ENCODE data around the gene PNMA8A. TPM values are rescaled to one million over a fixed set of nuclear protein-coding genes. Genes with fewer than 3 reads are reported as not detected.

The PNMA8A gene, protein sequence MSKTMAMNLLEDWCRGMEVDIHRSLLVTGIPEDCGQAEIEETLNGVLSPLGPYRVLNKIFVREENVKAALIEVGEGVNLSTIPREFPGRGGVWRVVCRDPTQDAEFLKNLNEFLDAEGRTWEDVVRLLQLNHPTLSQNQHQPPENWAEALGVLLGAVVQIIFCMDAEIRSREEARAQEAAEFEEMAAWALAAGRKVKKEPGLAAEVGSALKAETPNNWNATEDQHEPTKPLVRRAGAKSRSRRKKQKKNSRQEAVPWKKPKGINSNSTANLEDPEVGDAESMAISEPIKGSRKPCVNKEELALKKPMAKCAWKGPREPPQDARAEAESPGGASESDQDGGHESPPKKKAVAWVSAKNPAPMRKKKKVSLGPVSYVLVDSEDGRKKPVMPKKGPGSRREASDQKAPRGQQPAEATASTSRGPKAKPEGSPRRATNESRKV
- total RNA-seq (2013; cell fraction: nucleolus; rRNA removed), result 2.0 and 2.1 TPM in 2 replicates
- total RNA-seq (2014; rRNA removed) (0.28 and 0.98 TPM in 2 replicates), total RNA-seq (2014; rRNA removed; fragmentation: Illumina TruSeq; extraction: Trizol) (0.22 and 0.23 TPM in 2 replicates), total RNA-seq (2021) (0.26 and 0.88 TPM in 2 replicates), polyA plus RNA-seq (2011; rRNA removed) (0.15 and 0.17 TPM in 2 replicates), polyA plus RNA-seq (2014; fragmentation: Illumina TruSeq; extraction: Trizol) (0.08 and 0.18 TPM in 2 replicates), polyA plus RNA-seq (2014; fragmentation: Nextera tagmentation; extraction: Ambion mirVana) (under 1 TPM; 0.02 to 0.05 TPM), polyA plus RNA-seq (2014; rRNA removed) (0.05 and 0.19 TPM in 2 replicates), polyA plus RNA-seq (2016; fragmentation: Nextera tagmentation; extraction: Ambion mirVana) (under 1 TPM; 0.10 to 0.15 TPM), polyA minus RNA-seq (2011; rRNA and poly(A)+ RNA removed) (0.05 TPM in 1 of 2 replicates, not detected in the other), Bru-seq, nascent RNA (percentile 40 among the genes with signal in this experiment), BruChase-seq, experiment 1, labeled RNA remaining after a 6-hour chase (percentile 43 among the genes with signal in this experiment), BruChase-seq, experiment 2, labeled RNA remaining after a 2-hour chase (percentile 44 among the genes with signal in this experiment)
- polyA plus RNA-seq (2011; ENCODE audit: low read depth), result 0.34 TPM
- 0.08 and 0.46 TPM in 2 replicates for polyA plus RNA-seq (2011; cell fraction: cytosol; rRNA removed)
- 0.04 TPM in 1 of 2 replicates, not detected in the other for polyA plus RNA-seq (2011; cell fraction: nucleus; rRNA removed)
- polyA plus RNA-seq (2012), result 0.51 and 0.66 TPM in 2 replicates
- not detected in 2 replicates for polyA minus RNA-seq (2011; cell fraction: cytosol; rRNA and poly(A)+ RNA removed)
- 0.10 TPM in 1 of 2 replicates, not detected in the other for polyA minus RNA-seq (2011; cell fraction: nucleus; rRNA and poly(A)+ RNA removed)
- long read RNA-seq, experiment 1, result 0 reads
- long read RNA-seq, experiment 2, result 0 reads

DNA sequence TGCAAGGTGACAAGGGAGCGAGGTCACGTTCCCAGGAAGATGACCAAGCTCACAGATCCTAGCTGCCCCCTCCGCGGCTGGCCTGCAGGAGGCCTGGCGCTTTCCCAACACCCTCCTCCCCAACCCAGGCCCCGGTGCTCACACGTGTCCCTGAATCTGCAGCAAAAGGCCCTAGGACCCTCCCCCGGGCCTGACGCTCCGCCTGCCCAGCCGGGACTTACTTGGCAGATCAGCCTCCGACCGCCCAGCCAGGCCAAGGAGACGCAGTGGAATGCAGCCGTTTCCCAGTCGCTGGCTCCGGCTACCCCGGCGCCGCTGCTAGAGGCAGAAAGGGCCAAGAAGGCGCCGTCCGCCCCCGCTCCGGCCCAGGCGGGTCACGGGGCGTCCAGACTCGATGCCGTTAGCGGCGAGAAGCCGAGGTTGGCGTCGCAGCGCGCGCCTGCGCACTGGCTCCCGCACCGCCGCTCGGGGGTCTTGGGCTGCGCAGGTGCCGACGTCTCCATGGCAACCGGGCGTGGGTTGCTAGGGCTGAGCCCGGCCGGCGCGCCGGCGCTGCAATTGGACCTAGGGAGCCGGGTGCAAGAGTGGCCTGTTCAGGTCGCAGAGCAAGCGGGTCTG is at the start of gene PNMA8A:
Gene PNMA8A (minus strand): TSS at position 448 of the 618 bp plus-strand sequence. CDS start 528 bp downstream, outside the sequence.
- intact Hi-C loops (cut with micrococcal nuclease; ENCODE audit: unreplicated experiment), result no loop called here
- peaks cover 3 to 16% of the 10 kb centered on the region in 2 experiments for H3K27me3 ChIP-seq (replicated peaks in 1 of 2; ENCODE audit: control insufficient read depth in 2 of 2, insufficient read depth in 2 of 2, low read length in 1 of 2)
- no peaks in the 10 kb centered on the region for H3K36me3 ChIP-seq (ENCODE audit: control insufficient read depth in 2 of 2, insufficient read depth in 2 of 2, low read length in 1 of 2)
- POLR2A ChIA-PET, result no interaction called here
- SMC1A ChIA-PET (ENCODE audit: uncharacterized antibody, unreplicated experiment), result no interaction called here
- H3K4me2 ChIP-seq (ENCODE audit: control insufficient read depth, insufficient read depth), result no peak within 1 kb of the TSS; the same call in 1 of the 2 replicates
- in situ Hi-C loops (cut with MboI), result no loop called here
- peaks cover 12% of the 10 kb centered on the region for H3K4me1 ChIP-seq (ENCODE audit: control insufficient read depth, insufficient read depth, low read length)
- ATAC-seq (no peak), FAIRE-seq (no peak), DNase-seq (ENCODE audit: low read depth, low spot score) (no peak)
- H2AFZ ChIP-seq (ENCODE audit: control insufficient read depth, low read depth, low read length), result no peak within 1 kb of the TSS
- H3K4me3 ChIP-seq, result no peak within 1 kb of the TSS
- H3K9me3 ChIP-seq (replicated peaks; ENCODE audit: control insufficient read depth, insufficient read depth, low read length), result no peaks in the 10 kb centered on the region
- TF ChIP-seq REST (IDR thresholded peaks at IDR 0.05; ENCODE audit: low read depth, low read length), result no peak
- RAD21 ChIA-PET (ENCODE audit: unreplicated experiment), result no interaction called here
- H3K79me2 ChIP-seq (ENCODE audit: control insufficient read depth, insufficient read depth, low read length), result no peaks in the 10 kb centered on the region
- BruUV-seq (replicated peaks), result no TSS peak
- no peak within 1 kb of the TSS for H3K9ac ChIP-seq (ENCODE audit: control insufficient read depth, insufficient read depth, low read length)
- 25% methylated on average over 56 of the region's 57 CpGs for WGBS (ENCODE audit: insufficient coverage, insufficient replicate concordance, low lambda C conversion rate, missing lambda C conversion rate)
- H3K27ac ChIP-seq (ENCODE audit: control insufficient read depth, insufficient read depth), result no peak within 1 kb of the TSS
- CTCF ChIA-PET, result no interaction called here
- H4K20me1 ChIP-seq (ENCODE audit: control insufficient read depth, insufficient read depth), result no peaks in the 10 kb centered on the region

Data from GM12878 (cell line).